HCT116 (cell line): ENCODE measurements around the gene SORL1-AS1.

ENCODE experiments used
- ATAC-seq: fragments of 200-7000 bp; cut with Tn5 transposase; 2 replicates; pipeline ENCODE4 v1.9.1; 2020; ENCODE audit warnings: mild to moderate bottlenecking, moderate library complexity
- BruUV-seq: library from RNA; stranded (reverse); fragments of 400-500 nt; replicated peaks from 2 replicates; lab custom pipeline; 2021; lab: Mats Ljungman, UMichigan
- CTCF ChIA-PET: fragments of 300-600 bp; sonication (Branson Sonifier 250); formaldehyde crosslinking; loops from one replicate; lab custom pipeline; 2021; ENCODE audit warnings: antibody characterized with exemption; lab: Charles Lee
- POLR2A ChIA-PET: fragments of 300-600, 350-600 bp; sonication (Branson Sonifier 250); formaldehyde crosslinking; loops from one replicate; lab custom pipeline; 2021; ENCODE audit warnings: antibody characterized with exemption; lab: Charles Lee
- RAD21 ChIA-PET, 2 experiments: fragments of 300-600 bp; sonication (Branson Sonifier 250); formaldehyde crosslinking; loops; one replicate each; lab custom pipeline; 2023; ENCODE audit warnings: low total read pairs in 2 of 2; ENCODE audit not compliant: uncharacterized antibody in 2 of 2, unreplicated experiment in 2 of 2, low non-redundant PET in 1 of 2; lab: Charles Lee
- DNase-seq: peaks from one replicate; pipeline ENCODE4 v3.0.0-alpha.2; 2010; ENCODE audit warnings: low read depth, low spot score
- H2AFZ ChIP-seq: fragments of 200-600 bp; shearing (Covaris generic), sonication (generic); 2 replicates; pipeline ENCODE4 v1.6.1; 2017; ENCODE audit warnings: low read depth, mixed run types, mixed read lengths, antibody characterized with exemption, low read length; ENCODE audit not compliant: poor library complexity, severe bottlenecking
- H3K27ac ChIP-seq: 2 replicates; pipeline ENCODE4 v1.5.1; 2012; ENCODE audit warnings: low read depth, low read length
- H3K27me3 ChIP-seq: fragments of 200-600 bp; sonication (generic); 2 replicates; pipeline ENCODE4 v1.6.1; 2016; ENCODE audit warnings: mixed run types, low read length, mixed read lengths; ENCODE audit not compliant: insufficient read depth
- H3K36me3 ChIP-seq, 2 experiments: fragments of 200-500 bp in 1 of 2; fragments of 200-600 bp in 1 of 2; sonication (Bioruptor generic) in 1 of 2; sonication (generic) in 1 of 2; 2 replicates each; pipeline versions ENCODE4 v1.5.1 to v1.6.1; 2014 to 2016; ENCODE audit warnings: low read length in 2 of 2, inconsistent platforms in 1 of 2, mixed read lengths in 1 of 2, mixed run types in 1 of 2; ENCODE audit not compliant: insufficient read depth in 2 of 2, control insufficient read depth in 1 of 2
- H3K4me1 ChIP-seq, 2 experiments: fragments of 200-600 bp in 1 of 2; sonication (generic) in 1 of 2; 2 replicates each; pipeline versions ENCODE4 v1.5.1 to v1.6.1; 2012 to 2017; ENCODE audit warnings: low read length in 2 of 2, inconsistent platforms in 1 of 2, mild to moderate bottlenecking in 1 of 2, mixed read lengths in 1 of 2, mixed run types in 1 of 2, moderate library complexity in 1 of 2; ENCODE audit not compliant: insufficient read depth in 2 of 2, control insufficient read depth in 1 of 2
- H3K4me2 ChIP-seq: fragments of 200-600 bp; sonication (generic); 2 replicates; pipeline ENCODE4 v1.6.1; 2017; ENCODE audit warnings: mixed run types, low read length, mixed read lengths
- H3K4me3 ChIP-seq, 2 experiments: fragments of 200-600 bp in 1 of 2; sonication (generic) in 1 of 2; replicated peaks in 1 of 2; 2 replicates each; pipeline ENCODE4 v1.5.1; 2011 to 2016; ENCODE audit warnings: low read length in 2 of 2, control low read depth in 1 of 2, low read depth in 1 of 2, mild to moderate bottlenecking in 1 of 2, mixed read lengths in 1 of 2, mixed run types in 1 of 2
- H3K79me2 ChIP-seq: fragments of 200-600 bp; sonication (generic); 2 replicates; pipeline ENCODE4 v1.6.1; 2017; ENCODE audit warnings: mild to moderate bottlenecking, mixed run types, low read length, moderate library complexity, mixed read lengths; ENCODE audit not compliant: insufficient read depth
- H3K9ac ChIP-seq: fragments of 200-600 bp; sonication (generic); 2 replicates; pipeline ENCODE4 v1.6.1; 2016; ENCODE audit warnings: low read length, mixed read lengths
- H3K9me2 ChIP-seq: fragments of 200-600 bp; sonication (generic), shearing (Covaris generic); 2 replicates; pipeline ENCODE4 v1.6.1; 2017; ENCODE audit warnings: mixed run types, mild to moderate bottlenecking, moderate library complexity; ENCODE audit not compliant: insufficient read depth
- H3K9me3 ChIP-seq, 2 experiments: fragments of 200-500 bp in 1 of 2; fragments of 200-600 bp in 1 of 2; sonication (Bioruptor generic) in 1 of 2; sonication (generic) in 1 of 2; 2 replicates each; pipeline ENCODE4 v1.6.1; 2014 to 2017; ENCODE audit warnings: low read length in 2 of 2, mixed read lengths in 2 of 2, inconsistent platforms in 1 of 2, low read depth in 1 of 2, mild to moderate bottlenecking in 1 of 2, mixed run types in 1 of 2, moderate library complexity in 1 of 2; ENCODE audit not compliant: control insufficient read depth in 1 of 2, insufficient read depth in 1 of 2
- H4K20me1 ChIP-seq: fragments of 200-600 bp; sonication (generic), shearing (Covaris generic); 2 replicates; pipeline ENCODE4 v1.6.1; 2017; ENCODE audit warnings: mixed run types, mild to moderate bottlenecking, moderate library complexity; ENCODE audit not compliant: insufficient read depth
- EZH2phosphoT487 ChIP-seq: fragments of 200-600 bp; IDR thresholded peaks from 2 replicates; pipeline ENCODE4 v1.6.1; 2018; ENCODE audit warnings: antibody characterized with exemption, borderline replicate concordance
- POLR2AphosphoS5 ChIP-seq: IDR thresholded peaks from 2 replicates; pipeline ENCODE4 v1.6.1; 2011; ENCODE audit warnings: mild to moderate bottlenecking, low read depth, low read length, moderate library complexity
- REST ChIP-seq: IDR thresholded peaks from 2 replicates; pipeline ENCODE4 v1.6.1; 2012; ENCODE audit warnings: low read depth
- intact Hi-C: fragments of 100-400 bp; cut with micrococcal nuclease; formaldehyde crosslinking; loops from 2 replicates; pipeline ENCODE4 v1.10.0; 2022

Gene SORL1-AS1

GRCh38 chr11:121449626-121450025 is 3.1 kb downstream of the SORL1-AS1 start:
- TF ChIP-seq POLR2AphosphoS5 (no peak), REST (no peak)
- TF ChIP-seq, all 23 proteins: peak for 0
- intact Hi-C loops, result no loop called here
- Histone ChIP-seq H2AFZ (no peak overlapping the region), H3K4me1 (peaks cover 8 to 16% of the 10 kb centered on the region in 2 experiments; a peak in 3 of 4 replicates), H3K4me3 (no peak overlapping the region), H3K27me3 (no peaks in the 10 kb centered on the region), H3K36me3 (no peaks in the 10 kb centered on the region), H3K9me3 (no peaks in the 10 kb centered on the region), H3K4me2 (no peak overlapping the region), H3K27ac (no peak overlapping the region), H4K20me1 (no peaks in the 10 kb centered on the region), H3K79me2 (no peaks in the 10 kb centered on the region), H3K9ac (no peak overlapping the region), H3K9me2 (no peaks in the 10 kb centered on the region)
- RAD21 ChIA-PET, result no interaction called here
- CTCF ChIA-PET, result no interaction called here
- DNase-seq (no peak), ATAC-seq (no peak)
- POLR2A ChIA-PET, result no interaction called here
- BruUV-seq, result no TSS peak

GRCh38 chr11:121449123-121449522 is 3.6 kb downstream of the SORL1-AS1 start:
- H4K20me1 ChIP-seq, result no peaks in the 10 kb centered on the region
- no peak overlapping the region for H3K4me2 ChIP-seq
- ATAC-seq (no peak), DNase-seq (no peak)
- no peak overlapping the region for H2AFZ ChIP-seq
- intact Hi-C loops, result no loop called here
- no peaks in the 10 kb centered on the region for H3K36me3 ChIP-seq
- no peak for TF ChIP-seq EZH2phosphoT487
- H3K4me1 ChIP-seq, result peaks cover 8 to 16% of the 10 kb centered on the region in 2 experiments; a peak in 3 of 4 replicates
- no peaks in the 10 kb centered on the region for H3K79me2 ChIP-seq
- CTCF ChIA-PET, result no interaction called here
- H3K27me3 ChIP-seq, result no peaks in the 10 kb centered on the region
- RAD21 ChIA-PET, result no interaction called here
- H3K4me3 ChIP-seq, result no peak overlapping the region
- BruUV-seq, result no TSS peak
- no peak overlapping the region for H3K27ac ChIP-seq
- POLR2A ChIA-PET, result no interaction called here
- H3K9me2 ChIP-seq, result no peaks in the 10 kb centered on the region
- H3K9ac ChIP-seq, result no peak overlapping the region
- H3K9me3 ChIP-seq, result no peaks in the 10 kb centered on the region
